WTC11 (cell line): Measurements from ENCODE around the gene DPCD. TPM values are rescaled to one million over a fixed set of nuclear protein-coding genes. Genes with fewer than 3 reads are reported as not detected.
"Not testable (repeated sequence)": the region's sequence is repeated elsewhere in the genome, so short reads cannot be mapped to it uniquely, and the experiment has no call there.

Experiments
- ATAC-seq: fragments of 200-7000 bp; cut with Tn5 transposase; 2 replicates; pipeline ENCODE4 v1.10.0; 2021; ENCODE audit warnings: mild to moderate bottlenecking, moderate library complexity
- CTCF ChIA-PET: fragments of 300-600 bp; sonication (Branson Sonifier 250); formaldehyde crosslinking; loops from one replicate; lab custom pipeline; 2021; ENCODE audit warnings: antibody characterized with exemption; lab: Charles Lee
- POLR2A ChIA-PET: fragments of 350-600 bp; sonication (Branson Sonifier 250); formaldehyde crosslinking; loops from one replicate; lab custom pipeline; 2021; ENCODE audit warnings: antibody characterized with exemption; lab: Charles Lee
- DNase-seq: peaks from one replicate; pipeline ENCODE4 v3.0.0; 2021; ENCODE audit warnings: low spot score
- H3K27ac Mint-ChIP-seq: 2 replicates; pipeline ENCODE4 v1.8.0; 2021; ENCODE audit warnings: mixed read lengths
- H3K27me3 Mint-ChIP-seq: 2 replicates; pipeline ENCODE4 v1.8.0; 2021; ENCODE audit warnings: low read depth, mild to moderate bottlenecking, moderate library complexity, mixed read lengths
- H3K36me3 Mint-ChIP-seq: 2 replicates; pipeline ENCODE4 v1.8.0; 2021; ENCODE audit warnings: mixed read lengths
- H3K4me1 Mint-ChIP-seq: 2 replicates; pipeline ENCODE4 v1.8.0; 2022; ENCODE audit warnings: mixed read lengths
- H3K4me3 Mint-ChIP-seq: 2 replicates; pipeline ENCODE4 v1.8.0; 2021; ENCODE audit warnings: mild to moderate bottlenecking, moderate library complexity, mixed read lengths
- H3K9me3 Mint-ChIP-seq: 2 replicates; pipeline ENCODE4 v1.8.0; 2021; ENCODE audit warnings: mixed read lengths
- ATF3 ChIP-seq: sonication (generic); formaldehyde crosslinking; conservative IDR thresholded peaks from 2 replicates; pipeline ENCODE4 v1.8.1; 2022; ENCODE audit warnings: mild to moderate bottlenecking, missing genetic modification reagents
- EMX1 ChIP-seq: fragments of 250-450 bp; sonication (Bioruptor Pico); IDR thresholded peaks from 2 replicates; pipeline ENCODE4 v1.8.0; 2021; ENCODE audit warnings: mild to moderate bottlenecking
- ETV6 ChIP-seq: sonication (generic); formaldehyde crosslinking; IDR thresholded peaks from 2 replicates; pipeline ENCODE4 v1.8.1; 2022; ENCODE audit warnings: mild to moderate bottlenecking, missing genetic modification reagents
- GTF2I ChIP-seq: fragments of 250-450 bp; sonication (Bioruptor Pico); conservative IDR thresholded peaks from 2 replicates; pipeline ENCODE4 v1.4.0; 2021; ENCODE audit warnings: mild to moderate bottlenecking
- MXD4 ChIP-seq: fragments of 250-450 bp; sonication (Bioruptor Pico); IDR thresholded peaks from 2 replicates; pipeline ENCODE4 v1.8.0; 2021; ENCODE audit warnings: mild to moderate bottlenecking, moderate library complexity, borderline replicate concordance
- NFATC4 ChIP-seq: fragments of 250-450 bp; sonication (Bioruptor Pico); IDR thresholded peaks from 2 replicates; pipeline ENCODE4 v1.9.0; 2021; ENCODE audit warnings: mild to moderate bottlenecking
- NFYB ChIP-seq: sonication (generic); formaldehyde crosslinking; conservative IDR thresholded peaks from 2 replicates; pipeline ENCODE4 v1.8.0; 2022; ENCODE audit warnings: low read depth, missing genetic modification reagents
- NR2C2 ChIP-seq: sonication (generic); formaldehyde crosslinking; IDR thresholded peaks from 2 replicates; pipeline ENCODE4 v1.8.0; 2022; ENCODE audit warnings: mild to moderate bottlenecking, missing genetic modification reagents
- NR3C1 ChIP-seq: sonication (generic); formaldehyde crosslinking; conservative IDR thresholded peaks from 2 replicates; pipeline ENCODE4 v1.8.1; 2023; ENCODE audit warnings: low read depth, mild to moderate bottlenecking, missing genetic modification reagents
- SMAD4 ChIP-seq: sonication (generic); formaldehyde crosslinking; IDR thresholded peaks from 2 replicates; pipeline ENCODE4 v1.8.0; 2022; ENCODE audit warnings: mild to moderate bottlenecking, missing genetic modification reagents
- TCF7 ChIP-seq: sonication (generic); formaldehyde crosslinking; IDR thresholded peaks from 2 replicates; pipeline ENCODE4 v1.8.0; 2022; ENCODE audit warnings: mild to moderate bottlenecking, low read depth, missing genetic modification reagents, moderate library complexity
- ZNF121 ChIP-seq: sonication (generic); formaldehyde crosslinking; IDR thresholded peaks from 2 replicates; pipeline ENCODE4 v1.8.0; 2023; ENCODE audit warnings: missing genetic modification reagents
- ZNF532 ChIP-seq: fragments of 250-450 bp; sonication (Bioruptor Pico); IDR thresholded peaks from 2 replicates; pipeline ENCODE4 v1.9.0; 2021; ENCODE audit warnings: mild to moderate bottlenecking, borderline replicate concordance
- total RNA-seq: library from RNA; stranded (reverse); gene quantifications from 3 replicates; pipeline ENCODE4 v1.2.3, GENCODE V29; 2021
- TF ChIP-seq, protein P1 (sequence below): fragments of 250-450 bp; sonication (Bioruptor Pico); conservative IDR thresholded peaks from 2 replicates; pipeline ENCODE4 v1.9.0; 2021; ENCODE audit warnings: mild to moderate bottlenecking
- TF ChIP-seq, protein P2 (sequence below): fragments of 200-600 bp; IDR thresholded peaks from 2 replicates; pipeline ENCODE4 v1.8.0; 2022; ENCODE audit warnings: antibody characterized with exemption
- TF ChIP-seq, protein P3 (sequence below): sonication (generic); formaldehyde crosslinking; IDR thresholded peaks from 2 replicates; pipeline ENCODE4 v1.8.1; 2023; ENCODE audit warnings: mild to moderate bottlenecking, moderate library complexity, missing genetic modification reagents
- TF ChIP-seq, protein P4 (sequence below): sonication (generic); formaldehyde crosslinking; IDR thresholded peaks from 2 replicates; pipeline ENCODE4 v1.8.1; 2022; ENCODE audit warnings: low read depth, missing genetic modification reagents, borderline replicate concordance
- TF ChIP-seq, protein P5 (sequence below): sonication (generic); formaldehyde crosslinking; IDR thresholded peaks from 2 replicates; pipeline ENCODE4 v1.8.1; 2023; ENCODE audit warnings: mild to moderate bottlenecking, missing genetic modification reagents

DPCD gene
- total RNA-seq, 1 experiment from 2014 or later, result 21.8 TPM

DNA sequence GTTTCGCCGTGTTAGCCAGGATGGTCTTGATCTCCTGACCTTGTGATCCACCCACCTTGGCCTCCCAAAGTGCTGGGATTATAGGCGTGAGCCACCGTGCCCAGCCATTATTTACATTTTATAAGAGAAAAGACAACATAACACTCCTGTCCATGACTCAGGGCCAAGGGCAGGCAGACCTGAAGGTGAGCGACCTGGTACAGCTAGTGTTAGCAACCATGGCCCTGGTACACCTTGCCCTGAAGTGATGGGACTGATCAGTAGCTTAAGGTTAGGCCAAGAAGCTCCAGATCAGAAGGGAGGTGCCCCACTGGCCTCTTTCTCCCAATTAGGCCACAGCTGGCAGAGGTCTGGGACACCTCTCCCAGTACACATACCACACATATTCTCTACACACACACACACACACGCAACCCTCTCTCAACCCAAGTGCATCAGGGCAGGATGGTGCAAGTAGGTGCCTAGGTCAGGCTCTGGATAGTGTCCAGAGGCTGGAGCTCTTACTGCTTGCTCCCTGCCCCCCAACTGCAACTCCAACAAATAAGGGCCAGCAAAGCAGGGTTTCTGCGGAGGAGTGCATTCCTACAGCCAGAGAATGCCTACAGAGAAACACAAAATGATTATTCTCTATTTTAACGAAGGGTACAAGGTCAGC, 43.8 kb downstream of the DPCD start (continued):
- TF ChIP-seq NR3C1 (CRISPR knock-in tag) (no peak), ZNF532 (CRISPR knock-in tag) (no peak), MXD4 (CRISPR knock-in tag) (no peak), NFYB (CRISPR knock-in tag) (no peak), TCF7 (CRISPR knock-in tag) (no peak), NR2C2 (CRISPR knock-in tag) (no peak), ETV6 (CRISPR knock-in tag) (no peak)
- TF ChIP-seq, protein P1, sequence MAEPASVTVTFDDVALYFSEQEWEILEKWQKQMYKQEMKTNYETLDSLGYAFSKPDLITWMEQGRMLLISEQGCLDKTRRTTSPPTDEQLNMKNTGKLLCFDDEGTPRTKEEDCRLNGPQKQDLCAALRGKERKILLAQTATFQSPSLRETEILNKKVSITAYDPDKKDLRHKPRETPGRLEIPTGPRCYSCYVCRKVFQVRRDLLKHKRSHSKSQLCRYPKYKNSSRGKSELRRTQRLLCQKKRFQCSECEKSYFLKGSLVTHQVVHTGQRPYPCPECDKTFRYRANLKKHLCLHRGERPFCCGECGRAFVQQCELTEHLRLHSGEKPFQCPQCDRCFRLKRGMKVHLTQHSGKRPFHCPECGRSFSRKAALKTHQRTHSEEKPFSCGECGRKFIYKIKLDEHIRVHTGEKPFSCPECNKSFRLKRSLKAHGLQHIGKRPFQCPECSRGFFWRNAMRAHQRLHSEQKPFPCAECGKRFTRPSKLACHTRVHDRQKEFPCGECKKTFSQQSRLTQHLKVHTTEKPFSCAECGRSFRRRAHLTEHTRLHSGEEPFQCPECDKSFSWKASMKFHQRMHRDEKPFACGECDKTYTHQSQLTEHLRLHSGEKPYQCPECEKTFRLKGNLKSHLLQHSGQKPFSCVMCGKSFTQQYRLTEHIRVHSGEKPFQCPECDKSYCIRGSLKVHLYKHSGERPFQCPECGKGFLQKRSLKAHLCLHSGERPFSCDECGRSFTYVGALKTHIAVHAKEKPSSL (CRISPR knock-in tag), result no peak
- TF ChIP-seq, protein P2, sequence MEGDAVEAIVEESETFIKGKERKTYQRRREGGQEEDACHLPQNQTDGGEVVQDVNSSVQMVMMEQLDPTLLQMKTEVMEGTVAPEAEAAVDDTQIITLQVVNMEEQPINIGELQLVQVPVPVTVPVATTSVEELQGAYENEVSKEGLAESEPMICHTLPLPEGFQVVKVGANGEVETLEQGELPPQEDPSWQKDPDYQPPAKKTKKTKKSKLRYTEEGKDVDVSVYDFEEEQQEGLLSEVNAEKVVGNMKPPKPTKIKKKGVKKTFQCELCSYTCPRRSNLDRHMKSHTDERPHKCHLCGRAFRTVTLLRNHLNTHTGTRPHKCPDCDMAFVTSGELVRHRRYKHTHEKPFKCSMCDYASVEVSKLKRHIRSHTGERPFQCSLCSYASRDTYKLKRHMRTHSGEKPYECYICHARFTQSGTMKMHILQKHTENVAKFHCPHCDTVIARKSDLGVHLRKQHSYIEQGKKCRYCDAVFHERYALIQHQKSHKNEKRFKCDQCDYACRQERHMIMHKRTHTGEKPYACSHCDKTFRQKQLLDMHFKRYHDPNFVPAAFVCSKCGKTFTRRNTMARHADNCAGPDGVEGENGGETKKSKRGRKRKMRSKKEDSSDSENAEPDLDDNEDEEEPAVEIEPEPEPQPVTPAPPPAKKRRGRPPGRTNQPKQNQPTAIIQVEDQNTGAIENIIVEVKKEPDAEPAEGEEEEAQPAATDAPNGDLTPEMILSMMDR, result no peak
- TF ChIP-seq, protein P3, sequence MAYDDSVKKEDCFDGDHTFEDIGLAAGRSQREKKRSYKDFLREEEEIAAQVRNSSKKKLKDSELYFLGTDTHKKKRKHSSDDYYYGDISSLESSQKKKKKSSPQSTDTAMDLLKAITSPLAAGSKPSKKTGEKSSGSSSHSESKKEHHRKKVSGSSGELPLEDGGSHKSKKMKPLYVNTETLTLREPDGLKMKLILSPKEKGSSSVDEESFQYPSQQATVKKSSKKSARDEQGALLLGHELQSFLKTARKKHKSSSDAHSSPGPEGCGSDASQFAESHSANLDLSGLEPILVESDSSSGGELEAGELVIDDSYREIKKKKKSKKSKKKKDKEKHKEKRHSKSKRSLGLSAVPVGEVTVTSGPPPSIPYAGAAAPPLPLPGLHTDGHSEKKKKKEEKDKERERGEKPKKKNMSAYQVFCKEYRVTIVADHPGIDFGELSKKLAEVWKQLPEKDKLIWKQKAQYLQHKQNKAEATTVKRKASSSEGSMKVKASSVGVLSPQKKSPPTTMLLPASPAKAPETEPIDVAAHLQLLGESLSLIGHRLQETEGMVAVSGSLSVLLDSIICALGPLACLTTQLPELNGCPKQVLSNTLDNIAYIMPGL, result no peak

DNA sequence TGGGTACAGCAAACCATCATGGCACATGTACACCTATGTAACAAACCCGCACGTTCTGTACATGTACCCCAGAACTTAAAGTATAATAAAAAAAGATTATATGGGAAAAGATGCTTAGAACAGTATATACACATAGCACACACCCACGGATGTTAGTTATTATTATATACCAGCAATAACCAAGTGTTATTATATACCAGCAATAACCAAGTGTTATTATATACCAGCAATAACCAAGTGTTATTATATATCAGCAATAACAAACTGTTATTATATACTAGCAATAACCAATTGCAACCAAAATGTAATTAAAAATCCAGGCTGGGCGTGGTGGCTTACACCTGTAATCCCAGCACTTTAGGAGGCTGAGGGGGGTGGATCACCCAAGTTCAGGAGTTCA, 45.4 kb downstream of the DPCD start:
- H3K9me3 Mint-ChIP-seq, ATAC-seq, POLR2A ChIA-PET, H3K4me3 Mint-ChIP-seq, DNase-seq, H3K4me1 Mint-ChIP-seq, H3K27me3 Mint-ChIP-seq, CTCF ChIA-PET, H3K27ac Mint-ChIP-seq: not testable (repeated sequence)
- H3K36me3 Mint-ChIP-seq, result peaks cover 23% of the 10 kb centered on the region

GRCh38 chr10:101639141-101639900, 51.2 kb downstream of the DPCD start:
- ChIA-PET POLR2A (no interaction called here), CTCF (interaction anchor here (1.4 to 1.6 kb wide), 2 partner anchors 22 to 37 kb away, joined by 3 to 4 read pairs; no protein-coding TSS in a partner anchor)
- Mint-ChIP-seq H3K4me1 (peaks cover 23% of the 10 kb centered on the region), H3K27me3 (no peaks in the 10 kb centered on the region), H3K36me3 (peaks cover 29% of the 10 kb centered on the region), H3K27ac (no peak overlapping the region), H3K9me3 (peaks cover 8% of the 10 kb centered on the region), H3K4me3 (no peak overlapping the region)
- ATAC-seq (no peak), DNase-seq (no peak)
- TF ChIP-seq NFYB (CRISPR knock-in tag), result no peak
- TF ChIP-seq ZNF121 (CRISPR knock-in tag), result no peak
- TF ChIP-seq, protein P4, sequence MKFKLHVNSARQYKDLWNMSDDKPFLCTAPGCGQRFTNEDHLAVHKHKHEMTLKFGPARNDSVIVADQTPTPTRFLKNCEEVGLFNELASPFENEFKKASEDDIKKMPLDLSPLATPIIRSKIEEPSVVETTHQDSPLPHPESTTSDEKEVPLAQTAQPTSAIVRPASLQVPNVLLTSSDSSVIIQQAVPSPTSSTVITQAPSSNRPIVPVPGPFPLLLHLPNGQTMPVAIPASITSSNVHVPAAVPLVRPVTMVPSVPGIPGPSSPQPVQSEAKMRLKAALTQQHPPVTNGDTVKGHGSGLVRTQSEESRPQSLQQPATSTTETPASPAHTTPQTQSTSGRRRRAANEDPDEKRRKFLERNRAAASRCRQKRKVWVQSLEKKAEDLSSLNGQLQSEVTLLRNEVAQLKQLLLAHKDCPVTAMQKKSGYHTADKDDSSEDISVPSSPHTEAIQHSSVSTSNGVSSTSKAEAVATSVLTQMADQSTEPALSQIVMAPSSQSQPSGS (CRISPR knock-in tag), result no peak
- TF ChIP-seq EMX1 (CRISPR knock-in tag), result no peak
- TF ChIP-seq, protein P5, sequence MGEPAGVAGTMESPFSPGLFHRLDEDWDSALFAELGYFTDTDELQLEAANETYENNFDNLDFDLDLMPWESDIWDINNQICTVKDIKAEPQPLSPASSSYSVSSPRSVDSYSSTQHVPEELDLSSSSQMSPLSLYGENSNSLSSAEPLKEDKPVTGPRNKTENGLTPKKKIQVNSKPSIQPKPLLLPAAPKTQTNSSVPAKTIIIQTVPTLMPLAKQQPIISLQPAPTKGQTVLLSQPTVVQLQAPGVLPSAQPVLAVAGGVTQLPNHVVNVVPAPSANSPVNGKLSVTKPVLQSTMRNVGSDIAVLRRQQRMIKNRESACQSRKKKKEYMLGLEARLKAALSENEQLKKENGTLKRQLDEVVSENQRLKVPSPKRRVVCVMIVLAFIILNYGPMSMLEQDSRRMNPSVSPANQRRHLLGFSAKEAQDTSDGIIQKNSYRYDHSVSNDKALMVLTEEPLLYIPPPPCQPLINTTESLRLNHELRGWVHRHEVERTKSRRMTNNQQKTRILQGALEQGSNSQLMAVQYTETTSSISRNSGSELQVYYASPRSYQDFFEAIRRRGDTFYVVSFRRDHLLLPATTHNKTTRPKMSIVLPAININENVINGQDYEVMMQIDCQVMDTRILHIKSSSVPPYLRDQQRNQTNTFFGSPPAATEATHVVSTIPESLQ, result no peak
- no peak for TF ChIP-seq SMAD4 (CRISPR knock-in tag)
- no peak for TF ChIP-seq ATF3 (CRISPR knock-in tag)
- TF ChIP-seq NFATC4 (CRISPR knock-in tag), result no peak
- no peak for TF ChIP-seq GTF2I (CRISPR knock-in tag)
